K562 (cell line): ENCODE results near the gene CDH18. TPM values are rescaled to one million over a fixed set of nuclear protein-coding genes. Genes with fewer than 3 reads are reported as not detected.

Source experiments
- ATAC-seq: fragments of 200-7000 bp; cut with Tn5 transposase; 3 replicates; pipeline ENCODE4 v1.9.1; 2020; ENCODE audit warnings: moderate library complexity
- BruUV-seq: library from RNA; stranded (reverse); fragments of 400-500 nt; replicated peaks from 2 replicates; lab custom pipeline; 2021; lab: Mats Ljungman, UMichigan
- CTCF ChIA-PET: fragments of 300-600 bp; formaldehyde crosslinking; extraction: SDS; loops from one replicate; lab custom pipeline; 2021; ENCODE audit warnings: low intra/inter-chr PET ratio; lab: Yijun Ruan, JAX
- POLR2A ChIA-PET: fragments of 300-600, 350-650 bp; sonication (Branson Sonifier 250); formaldehyde crosslinking; extraction: SDS; loops from one replicate; lab custom pipeline; 2021; ENCODE audit warnings: antibody characterized with exemption, inconsistent platforms; lab: Yijun Ruan, JAX
- DNase-seq, 4 experiments: peaks; one replicate each; pipeline versions ENCODE4 v3.0.0 to v3.0.0-alpha.2; 2011 to 2018; ENCODE audit warnings: low spot score in 3 of 4, mixed read lengths in 3 of 4; ENCODE audit errors: extremely low read depth in 1 of 4
- FAIRE-seq: peaks from 2 replicates; lab custom pipeline; 2011; peaks lifted over from hg19 to GRCh38; lab: Jason Lieb, UNC
- H2AFZ ChIP-seq: 2 replicates; pipeline ENCODE4 v1.6.0; 2011; ENCODE audit warnings: low read depth, low read length, control low read depth, inconsistent platforms
- H3K27ac ChIP-seq: fragments of 200-600 bp; 3 replicates; pipeline ENCODE4 v1.8.0; 2011; ENCODE audit warnings: low read depth, mild to moderate bottlenecking, control low read depth, inconsistent platforms, low read length, moderate library complexity, mixed read lengths; ENCODE audit errors: extremely low read depth
- H3K27me3 ChIP-seq, 2 experiments: fragments of 300-600 bp in 1 of 2; 2 replicates in 1 of 2; 3 replicates in 1 of 2; pipeline versions ENCODE4 v1.6.0 to v1.8.0; 2011; ENCODE audit warnings: inconsistent platforms in 2 of 2, low read length in 2 of 2, mild to moderate bottlenecking in 1 of 2, mixed read lengths in 1 of 2, moderate library complexity in 1 of 2; ENCODE audit not compliant: control insufficient read depth in 2 of 2, insufficient read depth in 2 of 2
- H3K36me3 ChIP-seq: fragments of 300-600 bp; 3 replicates; pipeline ENCODE4 v1.8.0; 2011; ENCODE audit warnings: mild to moderate bottlenecking, low read length, inconsistent platforms; ENCODE audit not compliant: control insufficient read depth, insufficient read depth
- H3K4me1 ChIP-seq, 2 experiments: fragments of 200-600 bp in 1 of 2; replicated peaks in 1 of 2; 2 replicates in 1 of 2; 3 replicates in 1 of 2; pipeline versions ENCODE4 v1.5.1 to v1.8.0; 2011; ENCODE audit warnings: inconsistent platforms in 2 of 2, low read length in 2 of 2, mild to moderate bottlenecking in 1 of 2, mixed read lengths in 1 of 2, moderate library complexity in 1 of 2; ENCODE audit not compliant: control insufficient read depth in 2 of 2, insufficient read depth in 2 of 2
- H3K4me2 ChIP-seq: 2 replicates; pipeline ENCODE4 v1.6.1; 2011; ENCODE audit warnings: low read length, control low read depth, inconsistent platforms, mixed read lengths; ENCODE audit not compliant: insufficient read depth
- H3K4me3 ChIP-seq: fragments of 200-600 bp; sonication (generic), shearing (Covaris generic); 2 replicates; pipeline ENCODE4 v1.5.1; 2016; ENCODE audit warnings: control low read depth, inconsistent platforms
- H3K79me2 ChIP-seq: fragments of 200-600 bp; 3 replicates; pipeline ENCODE4 v1.8.0; 2011; ENCODE audit warnings: low read length, inconsistent platforms; ENCODE audit not compliant: control insufficient read depth, insufficient read depth
- H3K9ac ChIP-seq, 2 experiments: 2 replicates each; pipeline versions ENCODE4 v1.6.0 to v1.6.1; 2011; ENCODE audit warnings: low read depth in 2 of 2, low read length in 2 of 2, control low read depth in 1 of 2, inconsistent platforms in 1 of 2, mild to moderate bottlenecking in 1 of 2, mixed read lengths in 1 of 2; ENCODE audit not compliant: insufficient read depth in 1 of 2
- H3K9me1 ChIP-seq: one replicate; pipeline ENCODE4 v1.6.0; 2011; ENCODE audit warnings: inconsistent platforms, mild to moderate bottlenecking, low read length, moderate library complexity; ENCODE audit not compliant: control insufficient read depth, insufficient read depth
- H3K9me3 ChIP-seq: replicated peaks from 2 replicates; pipeline ENCODE4 v1.5.1; 2011; ENCODE audit warnings: low read depth, low read length, inconsistent platforms; ENCODE audit not compliant: control insufficient read depth, insufficient read depth
- H4K20me1 ChIP-seq: replicated peaks from 2 replicates; pipeline ENCODE4 v1.6.1; 2011; ENCODE audit warnings: low read length, inconsistent platforms, mixed read lengths; ENCODE audit not compliant: control insufficient read depth, insufficient read depth
- EWSR1 ChIP-seq: fragments of 450-650 bp; IDR thresholded peaks from 2 replicates; pipeline ENCODE4 v1.6.1; 2018; ENCODE audit warnings: borderline replicate concordance, mild to moderate bottlenecking, low read depth, moderate library complexity; ENCODE audit not compliant: partially characterized antibody
- FOXJ3 ChIP-seq: sonication (generic); formaldehyde crosslinking; IDR thresholded peaks from 2 replicates; pipeline ENCODE4 v1.4.0; 2020; ENCODE audit warnings: mild to moderate bottlenecking, missing genetic modification reagents
- ILF3 ChIP-seq: fragments of 450-650 bp; IDR thresholded peaks from 2 replicates; pipeline ENCODE4 v1.6.1; 2018; ENCODE audit warnings: antibody characterized with exemption, mild to moderate bottlenecking, moderate library complexity, borderline replicate concordance
- SNRNP70 ChIP-seq: fragments of 200-400 bp; formaldehyde crosslinking; optimal IDR thresholded peaks from 2 replicates; pipeline ENCODE3; 2017; ENCODE audit warnings: low read depth, low read length
- TCF7 ChIP-seq: sonication (generic); IDR thresholded peaks from 2 replicates; pipeline ENCODE4 v1.6.1; 2016; ENCODE audit warnings: antibody characterized with exemption, borderline replicate concordance
- ZBTB1 ChIP-seq: sonication (generic); formaldehyde crosslinking; IDR thresholded peaks from 2 replicates; pipeline ENCODE4 v1.8.1; 2023; ENCODE audit warnings: missing genetic modification reagents, low read depth, mild to moderate bottlenecking, borderline replicate concordance
- WGBS: fragments of 100-300 bp; shearing (Covaris generic); methylation state at CpG from one replicate; pipeline ENCODE4 v1.1.6; 2016; ENCODE audit warnings: low coverage, mixed read lengths; ENCODE audit not compliant: insufficient coverage; ENCODE audit errors: missing lambda C conversion rate; 5-methylcytosine and 5-hydroxymethylcytosine counted together
- in situ Hi-C: fragments of 300-500 bp; cut with MboI; formaldehyde crosslinking; loops from 4 replicates; pipeline ENCODE4 v1.15.0; 2018; ENCODE audit warnings: inconsistent platforms, mixed read lengths
- intact Hi-C: fragments of 100-400 bp; cut with micrococcal nuclease; formaldehyde crosslinking; loops from 2 replicates; pipeline ENCODE4 v1.14.2; 2022
- polyA plus RNA-seq, 8 experiments: library from polyadenylated mRNA; depleted of rRNA in 4 of 8; stranded (reverse) in 5 of 8; unstranded in 3 of 8; fragments of >200 nt; fragmentation: Nextera tagmentation in 2 of 8; fragmentation: Illumina TruSeq in 1 of 8; extraction: Ambion mirVana in 2 of 8; extraction: Trizol in 1 of 8; gene quantifications; 2 replicates each; pipeline versions ENCODE4 v1.2.1 to v1.2.3, GENCODE V29; 2011 to 2014; ENCODE audit warnings: inconsistent platforms in 1 of 8, missing spikeins in 1 of 8
- total RNA-seq, 7 experiments: library from RNA; depleted of rRNA in 6 of 7; stranded (reverse); fragments of >200 nt in 6 of 7; fragmentation: Illumina TruSeq in 2 of 7; extraction: Trizol in 2 of 7; gene quantifications; 2 replicates each; pipeline versions ENCODE4 v1.2.1 to v1.2.3, GENCODE V29; 2011 to 2021; ENCODE audit warnings: low replicate concordance in 1 of 7

Gene CDH18
- total and polyA plus RNA-seq, 9 of the 15 experiments (the other 6 are each of a cell fraction or from before 2014, with no cell fraction given): 0.18 to 1.4 (median 0.31) TPM

DNA sequence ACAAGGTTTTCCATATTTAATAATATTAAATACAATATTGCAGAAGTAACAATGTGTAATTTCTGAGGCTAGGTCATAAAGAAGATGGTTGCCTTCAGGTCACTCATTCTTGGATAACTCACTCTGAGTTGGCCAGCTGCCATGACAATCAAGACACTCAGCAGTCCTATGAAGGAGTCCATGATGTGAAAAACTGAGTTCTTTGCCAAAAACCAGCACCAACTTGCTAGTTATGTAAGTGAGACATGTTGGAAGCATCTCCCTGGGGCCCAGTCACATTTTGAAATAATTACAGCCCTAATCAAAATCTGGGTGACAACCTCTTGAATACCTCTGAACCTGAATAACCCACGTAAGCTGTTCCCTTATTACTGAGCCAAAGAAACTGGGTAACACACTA lies 453.2 kb downstream of the CDH18 start:
- no peak for FAIRE-seq
- BruUV-seq: no TSS peak

DNA sequence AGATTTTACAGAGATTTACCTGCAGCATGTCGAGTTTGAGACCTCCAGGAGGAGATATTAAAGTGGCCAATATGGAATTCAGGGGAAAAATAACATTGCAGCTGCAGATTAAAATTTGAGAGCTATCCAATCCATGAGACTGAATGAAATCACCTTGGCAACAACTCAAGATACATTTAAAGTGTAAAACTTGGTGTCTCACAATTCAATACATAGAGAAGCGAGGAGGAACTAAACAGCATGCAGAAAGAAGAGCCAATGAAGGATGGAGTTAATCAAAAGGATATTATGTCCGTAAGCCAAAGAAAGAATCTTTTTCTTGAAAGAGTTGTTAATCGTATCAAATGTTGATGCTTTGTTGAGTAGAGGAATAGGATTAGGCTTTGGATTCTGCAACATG lies 455.1 kb downstream of the CDH18 start:
- no peak for DNase-seq
- no peaks in the 10 kb centered on the region for H3K79me2 ChIP-seq
- intact Hi-C loops (no loop called here), in situ Hi-C loops (no loop called here)
- ChIA-PET CTCF (no interaction called here), POLR2A (no interaction called here)
- no peak for TF ChIP-seq ZBTB1 (CRISPR knock-in tag)
- no peak for TF ChIP-seq EWSR1
- TF ChIP-seq TCF7: no peak
- FAIRE-seq: no peak
- no peak overlapping the region for H3K27ac ChIP-seq
- ATAC-seq: no peak
- H3K9me3 ChIP-seq: no peaks in the 10 kb centered on the region
- BruUV-seq: no TSS peak
- no peak overlapping the region for H3K4me2 ChIP-seq
- H3K4me3 ChIP-seq: no peak overlapping the region
- H3K4me1 ChIP-seq: no peaks in the 10 kb centered on the region
- H3K9me1 ChIP-seq: no peaks in the 10 kb centered on the region
- no peaks in the 10 kb centered on the region for H3K27me3 ChIP-seq
- H2AFZ ChIP-seq: no peak overlapping the region
- no peak overlapping the region for H3K9ac ChIP-seq
- H3K36me3 ChIP-seq: no peaks in the 10 kb centered on the region
- WGBS: 1% methylated on average over 4 of the region's 4 CpGs
- no peaks in the 10 kb centered on the region for H4K20me1 ChIP-seq

More for the DNA sequence above, 453.2 kb downstream of the CDH18 start:
- Histone ChIP-seq H3K27me3 (no peaks in the 10 kb centered on the region), H2AFZ (no peak overlapping the region), H3K9me3 (no peaks in the 10 kb centered on the region; the same call in 1 of the 2 replicates), H3K4me2 (no peak overlapping the region), H3K9ac (no peak overlapping the region), H3K4me3 (no peak overlapping the region), H3K27ac (no peak overlapping the region), H3K36me3 (no peaks in the 10 kb centered on the region), H3K9me1 (no peaks in the 10 kb centered on the region), H3K4me1 (no peaks in the 10 kb centered on the region), H4K20me1 (no peaks in the 10 kb centered on the region), H3K79me2 (no peaks in the 10 kb centered on the region)
- DNase-seq (no peak), ATAC-seq (no peak)
- TF ChIP-seq FOXJ3: no peak
- TF ChIP-seq ILF3: no peak
- no peak for TF ChIP-seq SNRNP70
- in situ Hi-C loops (no loop called here), intact Hi-C loops (no loop called here)
- CTCF ChIA-PET: no interaction called here
- POLR2A ChIA-PET: no interaction called here
- WGBS: 10% methylated on average over 1 of the region's 1 CpG
